ENCODE results near the gene LAGE3. TPM values are rescaled to one million over a fixed set of nuclear protein-coding genes. Genes with fewer than 3 reads are reported as not detected.

Gene LAGE3
- total and polyA plus RNA-seq, 2 of the 13 experiments (the other 11 are each of a cell fraction or from before 2014, with no cell fraction given): 7.6 to 12.7 TPM

GRCh38 chrX:154486052-154486395 is 6.9 kb upstream of the LAGE3 start (continued):
- TF ChIP-seq SRSF9 (IDR thresholded peaks at IDR 0.05; ENCODE audit: borderline replicate concordance, insufficient read depth, low read depth, low read length, poor library complexity, severe bottlenecking) (no peak), MTF1 (CRISPR knock-in tag; IDR thresholded peaks at IDR 0.05) (no peak), ASH2L (IDR thresholded peaks at IDR 0.05; ENCODE audit: insufficient read length, low read depth, low read length) (no peak), ZNF678 (CRISPR knock-in tag; IDR thresholded peaks at IDR 0.05) (peak; percentile 35; the same call in 1 of the 2 replicates), SP4 (CRISPR knock-in tag; IDR thresholded peaks at IDR 0.05) (no peak), YY1 (IDR thresholded peaks at IDR 0.05; ENCODE audit: insufficient read depth, insufficient replicate concordance, low read depth, low read length) (no peak), ZNF639 (CRISPR knock-in tag; conservative IDR thresholded peaks at IDR 0.05) (no peak), DPF2 (CRISPR knock-in tag; IDR thresholded peaks at IDR 0.05; ENCODE audit: borderline replicate concordance, low read depth) (no peak), POGK (CRISPR knock-in tag; conservative IDR thresholded peaks at IDR 0.05) (no peak), ZNF703 (CRISPR knock-in tag; IDR thresholded peaks at IDR 0.05; ENCODE audit: borderline replicate concordance) (0 out of 2 replicates have a peak, but pooled peaks have one; percentile 29), SMAD9 (CRISPR knock-in tag; IDR thresholded peaks at IDR 0.05) (no peak), HOXA9 (CRISPR knock-in tag; IDR thresholded peaks at IDR 0.05; ENCODE audit: borderline replicate concordance) (no peak), REXO4 (CRISPR knock-in tag; IDR thresholded peaks at IDR 0.05; ENCODE audit: borderline replicate concordance) (no peak), ZFX (CRISPR knock-in tag; IDR thresholded peaks at IDR 0.05; ENCODE audit: low read depth) (0 out of 2 replicates have a peak, but pooled peaks have one; percentile 32), WIZ (CRISPR knock-in tag; IDR thresholded peaks at IDR 0.05) (no peak), HNRNPLL (IDR thresholded peaks at IDR 0.05; ENCODE audit: low read depth, low read length, poor library complexity, severe bottlenecking) (peak; percentile 48), JUN (CRISPR knock-in tag; IDR thresholded peaks at IDR 0.05) (no peak), FIP1L1 (IDR thresholded peaks at IDR 0.05; ENCODE audit: borderline replicate concordance, insufficient read depth, low read depth, low read length) (no peak)
- TF ChIP-seq, protein P1, sequence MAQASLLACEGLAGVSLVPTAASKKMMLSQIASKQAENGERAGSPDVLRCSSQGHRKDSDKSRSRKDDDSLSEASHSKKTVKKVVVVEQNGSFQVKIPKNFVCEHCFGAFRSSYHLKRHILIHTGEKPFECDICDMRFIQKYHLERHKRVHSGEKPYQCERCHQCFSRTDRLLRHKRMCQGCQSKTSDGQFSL (CRISPR knock-in tag; IDR thresholded peaks at IDR 0.05): 0 out of 2 replicates have a peak, but pooled peaks have one; percentile 65
- TF ChIP-seq, protein P2, sequence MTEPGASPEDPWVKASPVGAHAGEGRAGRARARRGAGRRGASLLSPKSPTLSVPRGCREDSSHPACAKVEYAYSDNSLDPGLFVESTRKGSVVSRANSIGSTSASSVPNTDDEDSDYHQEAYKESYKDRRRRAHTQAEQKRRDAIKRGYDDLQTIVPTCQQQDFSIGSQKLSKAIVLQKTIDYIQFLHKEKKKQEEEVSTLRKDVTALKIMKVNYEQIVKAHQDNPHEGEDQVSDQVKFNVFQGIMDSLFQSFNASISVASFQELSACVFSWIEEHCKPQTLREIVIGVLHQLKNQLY (CRISPR knock-in tag; IDR thresholded peaks at IDR 0.05): no peak
